Esophagus squamous epithelium (tissue), 5 donors: Measurements from ENCODE around the gene DESI1. TPM values are rescaled to one million over a fixed set of nuclear protein-coding genes. Genes with fewer than 3 reads are reported as not detected.

Source experiments
- DNase-seq: peaks from one replicate; lab custom pipeline; 2025; lab: John Stamatoyannopoulos, UW
- H3K27ac ChIP-seq, 4 donors: fragments of 200-600 bp; sonication (generic); one replicate each; pipeline ENCODE4 v1.5.1; 2016 to 2019; ENCODE audit warnings: mild to moderate bottlenecking in 1 of 4
- H3K27me3 ChIP-seq, 4 donors: fragments of 200-600 bp; sonication (generic); 1 replicate in 3 of 4; 2 replicates in 1 of 4; pipeline versions ENCODE4 v1.5.1 to v1.6.0; 2017 to 2021; ENCODE audit warnings: antibody characterized with exemption in 1 of 4
- H3K36me3 ChIP-seq, 3 donors: fragments of 200-600 bp; sonication (generic); one replicate each; pipeline ENCODE4 v1.5.1; 2016 to 2019
- H3K4me1 ChIP-seq, 3 donors: fragments of 200-600 bp; sonication (generic); one replicate each; pipeline ENCODE4 v1.5.1; 2017 to 2019
- H3K4me3 ChIP-seq, 4 donors: fragments of 200-600 bp; sonication (generic); 1 replicate in 3 of 4; 2 replicates in 1 of 4; pipeline ENCODE4 v1.5.1; 2016 to 2019; ENCODE audit warnings: mild to moderate bottlenecking in 2 of 4, moderate library complexity in 1 of 4
- H3K9me3 ChIP-seq, 3 donors: fragments of 200-600 bp; sonication (generic); one replicate each; pipeline ENCODE4 v1.5.1; 2016 to 2019
- POLR2A ChIP-seq, 4 donors: fragments of 450-650 bp; IDR thresholded peaks; one replicate each; pipeline ENCODE4 v1.6.1; 2017; ENCODE audit warnings: antibody characterized with exemption in 4 of 4, mild to moderate bottlenecking in 4 of 4, moderate library complexity in 3 of 4
- WGBS, 2 donors: methylation state at CpG; one replicate each; pipeline ENCODE4 v1.1.5; 2018; 5-methylcytosine and 5-hydroxymethylcytosine counted together
- intact Hi-C: fragments of 100-400 bp; cut with DNase I; formaldehyde crosslinking; loops from one replicate; pipeline ENCODE4 v1.15.0; 2022
- small RNA-seq, 4 donors: library from RNA; depleted of rRNA; stranded (forward); fragments of <200 nt; gene quantifications; one replicate each; pipeline ENCODE3, GENCODE V24; 2016
- total RNA-seq, 4 donors: library from RNA; depleted of rRNA; stranded (reverse); fragments of >200 nt; gene quantifications; one replicate each; pipeline ENCODE4 v1.1.0, GENCODE V29; 2016
- TF ChIP-seq, protein P1 (sequence below), 6 experiments: fragments of 450-650 bp in 4 of 6; fragments of 200-600 bp in 2 of 6; sonication (generic) in 2 of 6; IDR thresholded peaks; one replicate each; pipeline ENCODE4 v1.5.1; 2016 to 2019; ENCODE audit warnings: antibody characterized with exemption in 6 of 6, mild to moderate bottlenecking in 4 of 6, moderate library complexity in 4 of 6
- donor health status: DM: yes; HTN: yes; CAD: no.

Gene DESI1
- total RNA-seq, 4 donors from 2014 or later, result 22.1 to 34.9 (median 28.4) TPM

DNA sequence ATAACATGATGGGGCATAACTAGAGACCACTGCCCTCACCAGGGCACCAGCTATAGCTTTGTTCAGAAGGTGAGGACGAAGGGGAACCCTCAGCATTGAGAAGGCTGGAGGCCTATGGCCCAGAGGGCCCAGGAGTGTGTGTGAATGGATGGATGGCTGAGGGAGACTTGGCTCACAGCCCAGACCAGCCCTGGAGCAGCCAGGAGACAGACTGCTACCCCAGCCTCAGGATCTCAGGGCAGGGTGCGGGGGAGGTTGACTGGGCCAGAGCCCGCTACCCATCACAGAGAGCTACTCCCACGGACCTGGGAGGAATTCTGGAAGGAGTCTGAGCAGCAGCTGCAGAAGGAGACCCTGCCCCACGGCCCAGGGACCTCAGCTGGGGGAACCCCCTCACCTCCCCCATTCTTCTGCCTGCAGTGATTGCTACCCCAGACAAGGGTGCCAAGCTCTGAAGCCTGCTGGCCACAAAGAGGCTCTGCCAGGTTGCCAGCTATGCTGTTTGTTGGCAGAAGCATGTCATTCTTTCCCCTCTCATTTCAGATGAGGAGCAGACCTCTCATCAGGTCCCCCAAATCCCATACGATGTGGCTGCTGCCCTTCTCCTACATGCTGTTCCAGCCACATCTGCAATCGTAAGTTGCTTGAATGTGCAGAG, 65.4 kb downstream of the DESI1 start:
- Histone ChIP-seq H3K27me3 (peaks cover 0 to 16% (median 0%) of the 10 kb centered on the region in 4 donors), H3K27ac (no peak overlapping the region), H3K36me3 (no peaks in the 10 kb centered on the region), H3K4me3 (no peak overlapping the region), H3K9me3 (no peaks in the 10 kb centered on the region), H3K4me1 (peaks cover 0 to 25% (median 6%) of the 10 kb centered on the region in 3 donors)
- 80 to 89% methylated on average over 3 of the region's 7 CpGs for WGBS, 2 donors
- TF ChIP-seq, protein P1, sequence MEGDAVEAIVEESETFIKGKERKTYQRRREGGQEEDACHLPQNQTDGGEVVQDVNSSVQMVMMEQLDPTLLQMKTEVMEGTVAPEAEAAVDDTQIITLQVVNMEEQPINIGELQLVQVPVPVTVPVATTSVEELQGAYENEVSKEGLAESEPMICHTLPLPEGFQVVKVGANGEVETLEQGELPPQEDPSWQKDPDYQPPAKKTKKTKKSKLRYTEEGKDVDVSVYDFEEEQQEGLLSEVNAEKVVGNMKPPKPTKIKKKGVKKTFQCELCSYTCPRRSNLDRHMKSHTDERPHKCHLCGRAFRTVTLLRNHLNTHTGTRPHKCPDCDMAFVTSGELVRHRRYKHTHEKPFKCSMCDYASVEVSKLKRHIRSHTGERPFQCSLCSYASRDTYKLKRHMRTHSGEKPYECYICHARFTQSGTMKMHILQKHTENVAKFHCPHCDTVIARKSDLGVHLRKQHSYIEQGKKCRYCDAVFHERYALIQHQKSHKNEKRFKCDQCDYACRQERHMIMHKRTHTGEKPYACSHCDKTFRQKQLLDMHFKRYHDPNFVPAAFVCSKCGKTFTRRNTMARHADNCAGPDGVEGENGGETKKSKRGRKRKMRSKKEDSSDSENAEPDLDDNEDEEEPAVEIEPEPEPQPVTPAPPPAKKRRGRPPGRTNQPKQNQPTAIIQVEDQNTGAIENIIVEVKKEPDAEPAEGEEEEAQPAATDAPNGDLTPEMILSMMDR (IDR thresholded peaks at IDR 0.05), result no peak
- no peak for TF ChIP-seq POLR2A (IDR thresholded peaks at IDR 0.05)
- no peak for DNase-seq
- intact Hi-C loops, result no loop called here

DNA sequence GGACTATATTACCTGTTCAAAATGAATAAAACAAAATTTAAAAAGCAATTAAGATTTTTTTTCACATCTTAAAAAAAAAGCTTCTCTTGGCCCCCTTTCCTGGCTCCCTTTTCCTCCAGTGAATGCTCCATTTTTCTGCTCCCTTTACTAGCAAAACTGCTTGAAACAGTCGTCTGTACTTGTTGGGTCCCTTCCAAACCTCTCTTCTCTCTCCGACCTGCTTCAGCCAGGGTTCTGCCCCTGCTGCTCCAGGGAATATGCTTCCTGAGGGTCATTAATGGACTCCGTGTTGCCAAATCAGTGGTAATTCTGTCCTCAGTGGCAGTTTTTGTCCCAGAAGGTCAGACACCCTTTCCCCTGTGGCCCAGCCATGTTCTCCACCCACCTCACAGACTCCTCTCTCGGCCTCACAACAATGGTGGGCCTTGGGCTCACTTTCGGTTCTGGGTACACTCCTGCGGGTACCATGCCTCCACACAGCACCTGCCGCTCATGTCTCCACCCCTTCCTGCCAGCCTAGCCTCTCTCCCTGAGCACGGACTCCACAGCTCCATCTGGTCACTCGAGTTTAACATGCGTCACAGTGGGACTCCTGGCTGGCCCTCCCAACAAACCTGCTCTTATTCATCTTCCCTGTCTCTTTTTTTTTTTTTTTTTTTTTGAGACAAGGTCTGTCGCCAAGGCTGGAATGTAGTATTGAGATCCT, 68.8 kb downstream of the DESI1 start:
- no peaks in the 10 kb centered on the region for H3K27me3 ChIP-seq
- WGBS, 2 donors, result 60 to 62% methylated on average over 10 of the region's 11 CpGs
- no peaks in the 10 kb centered on the region for H3K9me3 ChIP-seq
- H3K36me3 ChIP-seq, result no peaks in the 10 kb centered on the region
- intact Hi-C loops, result no loop called here
- H3K4me1 ChIP-seq, result peaks cover 0 to 6% (median 2%) of the 10 kb centered on the region in 3 donors
- TF ChIP-seq POLR2A (IDR thresholded peaks at IDR 0.05), result no peak
- TF ChIP-seq, protein P1 (IDR thresholded peaks at IDR 0.05), result no peak
- H3K4me3 ChIP-seq, result no peak overlapping the region
- DNase-seq, result no peak
- no peak overlapping the region for H3K27ac ChIP-seq

DNA sequence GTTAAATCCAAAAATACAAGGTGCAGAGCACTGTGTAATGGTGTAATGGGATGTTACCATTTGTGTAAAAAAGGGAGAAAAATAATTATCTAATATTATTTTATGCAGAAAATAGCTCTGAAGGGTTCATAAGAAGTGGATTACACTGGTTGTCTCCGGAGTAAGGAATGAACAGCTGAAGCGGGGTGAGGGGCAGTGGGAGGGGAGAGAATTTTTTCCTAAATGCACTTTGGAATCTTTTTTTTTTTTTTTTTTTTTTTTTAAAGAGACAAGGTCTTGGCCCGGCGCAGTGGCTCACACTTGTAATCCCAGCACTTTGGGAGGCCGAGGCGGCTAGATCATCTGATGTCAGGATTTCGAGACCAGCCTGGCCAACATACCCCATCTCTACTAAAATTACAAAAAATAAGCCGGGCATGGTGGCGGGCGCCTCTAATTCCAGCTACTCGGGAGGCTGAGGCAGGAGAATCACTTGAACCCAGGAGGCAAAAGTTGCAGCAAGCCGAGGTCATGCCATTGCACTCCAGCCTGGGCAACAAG, 69.8 kb downstream of the DESI1 start:
- Histone ChIP-seq H3K4me1 (no peaks in the 10 kb centered on the region), H3K9me3 (no peaks in the 10 kb centered on the region), H3K27me3 (no peaks in the 10 kb centered on the region), H3K4me3 (no peak overlapping the region), H3K27ac (no peak overlapping the region), H3K36me3 (no peaks in the 10 kb centered on the region)
- 77 to 83% methylated on average over 9 to 10 of the region's 12 CpGs for WGBS, 2 donors
- intact Hi-C loops, result no loop called here
- DNase-seq, result no peak
- no peak for TF ChIP-seq POLR2A (IDR thresholded peaks at IDR 0.05)
- TF ChIP-seq, protein P1 (IDR thresholded peaks at IDR 0.05), result no peak

DNA sequence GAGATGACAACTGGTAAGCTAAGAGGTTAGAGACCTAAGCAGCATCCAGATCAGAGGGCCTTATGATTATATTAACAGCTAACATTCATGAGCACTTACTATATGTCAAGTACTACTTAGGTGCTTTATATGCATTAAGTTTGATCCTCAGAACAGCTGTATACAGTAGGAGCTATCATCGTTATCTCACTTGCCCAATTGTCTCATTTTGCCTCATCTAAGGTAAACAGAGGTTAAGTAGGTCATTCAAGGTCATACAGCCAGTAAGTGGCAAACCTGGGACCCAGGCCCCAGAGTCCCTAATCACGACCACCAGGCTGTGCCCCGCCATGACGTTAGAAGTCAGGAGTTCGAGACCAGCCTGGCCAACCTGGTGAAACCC, 72.0 kb downstream of the DESI1 start:
- WGBS, 2 donors, result 77 to 93% methylated on average over 4 to 5 of the region's 5 CpGs
- TF ChIP-seq, protein P1 (IDR thresholded peaks at IDR 0.05), result no peak
- no peak for TF ChIP-seq POLR2A (IDR thresholded peaks at IDR 0.05)
- no peaks in the 10 kb centered on the region for H3K36me3 ChIP-seq
- intact Hi-C loops, result no loop called here
- DNase-seq, result no peak
- H3K4me3 ChIP-seq, result no peak overlapping the region
- H3K27me3 ChIP-seq, result no peaks in the 10 kb centered on the region
- no peak overlapping the region for H3K27ac ChIP-seq
- peaks cover 7 to 9% (median 8%) of the 10 kb centered on the region in 3 donors for H3K4me1 ChIP-seq
- no peaks in the 10 kb centered on the region for H3K9me3 ChIP-seq

Small RNAs within 50 kb of the gene (small RNA-seq; reads per million reads assigned to genes)
- 0 reads per million in 4 donors for gene RF00019

Other genes with a start within 250 kb of the DESI1 start
- 10 to 100 TPM in 2 of 4 donors, 1 to 10 TPM in 2; 3.0 to 17.4 (median 9.7) TPM for gene TEF, start 239.1 kb downstream of the DESI1 start, total RNA-seq
- gene TOB2, start 174.2 kb downstream of the DESI1 start, total RNA-seq, result 10 to 100 TPM; 15.7 to 30.5 (median 21.0) TPM
- gene PHF5A, start 152.4 kb downstream of the DESI1 start, total RNA-seq, result 10 to 100 TPM; 21.5 to 47.3 (median 41.5) TPM
- gene ACO2, start 151.9 kb downstream of the DESI1 start, total RNA-seq, result 10 to 100 TPM; 83.7 to 90.4 (median 87.0) TPM
- gene POLR3H, start 76.6 kb downstream of the DESI1 start, total RNA-seq, result 10 to 100 TPM; 13.7 to 23.3 (median 16.1) TPM
- 1 to 10 TPM in 2 of 4 donors, under 1 TPM in 2; 0.19 to 2.7 (median 0.73) TPM for gene CSDC2, start 60.0 kb downstream of the DESI1 start, total RNA-seq
- gene PMM1, start 31.2 kb downstream of the DESI1 start, total RNA-seq, result 10 to 100 TPM; 17.9 to 65.2 (median 49.5) TPM
- 100 to 1,000 TPM; 161 to 295 (median 222) TPM for gene XRCC6, start 252 bp upstream of the DESI1 start, total RNA-seq
- 100 to 1,000 TPM in 2 of 4 donors, 10 to 100 TPM in 2; 71.0 to 128 (median 106) TPM for gene SNU13, start 67.8 kb upstream of the DESI1 start, total RNA-seq
- 1 to 10 TPM in 1 of 4 donors, under 1 TPM in 3; 0.09 to 1.3 (median 0.52) TPM for gene MEI1, start 78.5 kb upstream of the DESI1 start, total RNA-seq
- gene CCDC134, start 179.6 kb upstream of the DESI1 start, total RNA-seq, result 1 to 10 TPM; 5.1 to 9.0 (median 7.2) TPM
- gene SREBF2, start 212.1 kb upstream of the DESI1 start, total RNA-seq, result 100 to 1,000 TPM in 2 of 4 donors, 10 to 100 TPM in 2; 72.8 to 138 (median 98.6) TPM